HG02884 (cell line): ENCODE results near the gene MAGEA9B.
"Not testable (repeated sequence)": the region's sequence is repeated elsewhere in the genome, so short reads cannot be mapped to it uniquely, and the experiment has no call there.

ENCODE experiments used
- ATAC-seq: cut with Tn5 transposase; IDR thresholded peaks from one replicate; pipeline ENCODE4 v1.9.1; 2021; ENCODE audit warnings: mild to moderate bottlenecking, moderate library complexity; ENCODE audit not compliant: unreplicated experiment

The MAGEA9B gene

DNA sequence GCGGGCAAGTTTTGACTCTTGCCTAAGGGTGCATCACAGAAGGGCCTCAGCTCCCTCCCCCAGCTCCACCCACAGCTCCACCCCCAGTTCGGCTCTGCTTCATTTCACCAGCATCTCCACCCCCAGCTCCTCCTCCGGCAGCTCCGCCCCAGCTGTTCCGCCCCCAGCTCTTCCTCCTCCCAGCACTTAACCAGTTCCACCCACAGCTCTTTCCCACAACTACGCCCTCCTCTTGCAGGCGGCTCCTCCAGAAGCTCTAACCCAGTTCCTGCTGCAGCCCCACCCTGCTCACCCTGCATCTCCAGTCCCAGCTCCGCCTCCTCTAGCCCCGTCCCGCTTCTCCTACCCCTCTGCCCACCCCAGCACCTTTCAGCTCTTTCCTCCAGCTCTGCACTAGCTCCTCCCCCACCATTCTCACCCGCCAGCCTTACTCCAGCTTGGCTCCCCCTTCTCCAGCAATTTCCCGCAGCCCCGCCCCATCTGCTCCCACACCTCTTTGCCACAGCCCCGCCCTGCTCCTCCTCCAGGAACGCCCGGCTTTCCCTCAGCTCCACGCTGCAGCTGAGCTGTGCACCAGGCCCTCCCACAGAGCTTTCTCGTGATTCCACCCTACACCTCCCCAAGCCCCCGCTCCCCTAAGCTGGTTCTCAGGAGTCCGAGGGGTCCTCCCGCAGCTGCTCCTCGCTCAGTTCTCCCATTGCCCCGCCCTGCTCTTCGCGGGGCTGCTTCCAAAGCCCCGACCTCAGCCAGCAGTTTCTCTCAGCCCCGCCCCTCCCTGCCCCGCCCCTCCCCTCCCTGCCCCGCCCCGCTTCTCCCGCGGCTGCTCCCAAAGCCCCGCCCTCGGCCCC is 47.8 kb downstream of the MAGEA9B start:
- peak; percentile 40 for ATAC-seq

DNA sequence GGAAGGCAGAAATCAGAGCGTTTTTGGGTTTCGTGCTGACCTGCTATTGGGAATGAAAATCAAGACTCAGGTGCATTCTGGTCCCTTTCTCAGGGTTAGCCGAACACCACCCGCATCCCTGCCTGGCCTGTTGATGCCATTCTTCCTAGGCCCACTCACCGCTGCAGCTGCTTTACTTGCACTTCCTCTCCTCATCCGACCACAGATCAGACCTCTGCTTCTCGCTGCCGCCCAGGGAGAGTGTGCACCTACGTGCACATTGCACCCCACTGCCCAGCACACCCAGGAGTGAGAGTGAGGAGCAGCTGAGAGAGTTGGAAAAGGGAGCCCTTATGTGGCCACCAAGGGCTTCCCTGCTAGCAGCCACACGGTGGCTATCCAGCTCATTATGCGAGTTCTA is 49.8 kb downstream of the MAGEA9B start:
- not testable (repeated sequence) for ATAC-seq

DNA sequence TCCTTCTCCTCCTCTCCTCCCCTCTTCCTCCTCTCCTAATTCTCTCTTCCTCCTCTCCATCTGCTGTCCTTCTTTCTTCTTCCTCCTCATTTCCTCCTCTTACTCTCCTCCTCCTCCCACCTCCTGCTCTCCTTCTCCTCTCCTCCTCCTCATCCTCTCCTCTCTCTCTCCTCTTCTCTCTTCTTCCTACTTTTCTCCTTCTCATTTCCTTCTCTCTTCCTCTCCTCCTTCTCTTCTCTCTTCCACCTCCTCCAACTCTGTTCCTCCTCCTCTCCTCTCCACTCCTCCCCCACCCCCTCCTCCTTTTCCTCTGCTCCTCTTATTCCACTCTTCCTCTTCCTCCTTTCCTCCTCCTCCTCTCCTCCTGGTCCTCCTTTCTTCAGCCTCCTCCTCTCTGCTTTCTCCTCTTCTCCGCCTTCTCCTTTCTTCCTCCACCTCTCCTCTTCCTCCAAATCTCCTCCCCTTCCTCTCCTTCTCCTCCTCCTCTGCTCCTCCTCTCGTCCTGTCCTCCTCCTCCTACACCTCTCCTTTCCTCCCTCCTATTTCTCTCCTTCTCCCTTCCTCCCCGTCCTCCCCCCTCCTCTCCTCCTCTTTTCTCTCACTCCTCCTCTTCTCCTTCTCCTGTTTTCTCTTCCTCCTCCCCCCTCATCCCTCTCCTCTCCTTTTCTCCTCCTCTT is 52.2 kb downstream of the MAGEA9B start:
- not testable (repeated sequence) for ATAC-seq

DNA sequence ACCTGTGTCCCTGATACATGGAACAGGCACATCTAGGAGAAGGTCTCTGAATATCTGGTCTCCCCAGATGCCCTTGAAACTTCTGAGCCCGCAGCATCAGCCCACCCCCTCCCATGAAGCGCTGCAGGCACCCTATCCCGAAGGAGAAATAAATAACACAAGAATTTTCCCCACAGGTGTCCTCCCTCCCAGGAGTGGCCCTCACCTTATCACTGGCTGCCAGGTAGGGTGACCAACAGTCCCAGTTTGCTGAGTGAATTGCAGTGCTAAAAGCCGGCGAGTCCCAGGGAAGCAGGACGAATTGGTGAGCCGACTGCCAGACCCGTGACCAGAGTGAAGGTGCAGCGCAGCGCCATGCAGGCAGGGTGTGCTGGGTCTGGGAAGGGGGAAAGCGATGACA is 53.3 kb downstream of the MAGEA9B start:
- ATAC-seq = not testable (repeated sequence)

DNA sequence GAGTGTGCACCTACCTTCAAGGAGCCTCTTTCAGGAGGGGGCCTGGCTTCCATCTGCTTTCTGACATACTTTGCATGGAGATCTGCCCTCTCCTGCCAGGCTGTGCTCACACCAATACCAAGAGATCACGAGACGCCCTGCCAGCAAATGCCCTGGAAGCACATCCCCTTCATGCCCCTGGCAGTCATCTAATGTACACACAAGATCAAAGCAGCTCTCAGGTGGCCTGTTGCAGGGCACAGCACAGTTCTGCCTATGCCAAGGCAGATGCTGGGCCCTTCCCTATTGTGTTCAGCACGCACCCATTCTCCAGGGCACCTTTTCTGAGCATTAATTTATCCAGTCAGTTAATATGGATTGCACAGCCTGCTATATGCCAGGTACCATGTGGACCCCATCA is 54.4 kb downstream of the MAGEA9B start:
- ATAC-seq = not testable (repeated sequence)
